ENCODE data around the gene BCAT1.

- TF ChIP-seq CTCF (IDR thresholded peaks at IDR 0.05; ENCODE audit: low read depth, low read length, poor library complexity, severe bottlenecking): no peak
- no peak for TF ChIP-seq EZH2phosphoT487 (IDR thresholded peaks at IDR 0.05; ENCODE audit: borderline replicate concordance, low read length)
These were observed 188.1 kb downstream of the BCAT1 start for GRCh38 chr12:24760606-24761378.

Data from DOHH2 (cell line).